Measurements from ENCODE around the gene SAYSD1. TPM values are rescaled to one million over a fixed set of nuclear protein-coding genes. Genes with fewer than 3 reads are reported as not detected.

The SAYSD1 gene
- total RNA-seq, 1 experiment from 2014 or later = 9.4 TPM

- Mint-ChIP-seq H3K27me3 (ENCODE audit: low read depth) (peaks cover 24% of the 10 kb centered on the region), H3K36me3 (ENCODE audit: insufficient read depth in 1 of 3, low read depth in 3 of 3) (peaks cover 0 to 7% (median 3%) of the 10 kb centered on the region in 3 experiments; a peak in 4 of 7 replicates), H3K4me1 (peaks cover 16 to 18% of the 10 kb centered on the region in 2 experiments), H3K4me3 (no peak overlapping the region), H3K27ac (no peak overlapping the region), H3K9me3 (no peaks in the 10 kb centered on the region)
- Histone ChIP-seq H3K27me3 (ENCODE audit: insufficient read depth, low read length) (no peaks in the 10 kb centered on the region), H3K79me1 (ENCODE audit: insufficient read depth, low read depth, low read length, poor library complexity, severe bottlenecking) (no peaks in the 10 kb centered on the region), H3K4me2 (ENCODE audit: insufficient read depth, insufficient read length, low read length) (no peak overlapping the region), H3K23me2 (ENCODE audit: insufficient read length, low read depth, low read length, poor library complexity, severe bottlenecking) (peaks cover 2% of the 10 kb centered on the region), H2BK15ac (ENCODE audit: low read depth, low read length) (no peak overlapping the region), H3K79me2 (ENCODE audit: insufficient read depth, low read length) (no peaks in the 10 kb centered on the region), H2AFZ (ENCODE audit: low read length) (no peak overlapping the region), H3K14ac (ENCODE audit: insufficient read depth, low read length) (no peak overlapping the region), H3K9ac (ENCODE audit: extremely low read depth, insufficient read length, low read length) (no peak overlapping the region), H4K8ac (replicated peaks; ENCODE audit: insufficient read length, low read depth, low read length) (no peak overlapping the region), H2BK5ac (ENCODE audit: insufficient read length, low read length) (no peak overlapping the region), H3K23ac (ENCODE audit: insufficient read length, low read depth, low read length) (no peak overlapping the region), H4K5ac (ENCODE audit: insufficient read length, low read depth, low read length) (no peak overlapping the region), H3K27ac (ENCODE audit: insufficient read length, low read depth, low read length) (no peak overlapping the region), H2BK12ac (ENCODE audit: insufficient read length, low read depth, low read length) (no peak overlapping the region), H3K18ac (ENCODE audit: insufficient read length, low read depth, low read length) (no peak overlapping the region), H4K91ac (ENCODE audit: insufficient read length, low read depth, low read length) (no peak overlapping the region), H3T11ph (ENCODE audit: low read length) (no peak overlapping the region), H3K4me1 (ENCODE audit: insufficient read depth, low read length) (no peaks in the 10 kb centered on the region), H3K9me3 (ENCODE audit: control insufficient read depth, low read depth, low read length) (no peaks in the 10 kb centered on the region), H3K4ac (ENCODE audit: low read depth, low read length) (no peak overlapping the region), H3K56ac (ENCODE audit: insufficient read length, low read depth, low read length) (no peak overlapping the region), H2AK5ac (ENCODE audit: insufficient read length, low read length) (no peak overlapping the region), H2BK20ac (ENCODE audit: low read depth, low read length, poor library complexity, severe bottlenecking) (no peak overlapping the region), H4K20me1 (ENCODE audit: control insufficient read depth, insufficient read depth, insufficient read length) (peaks cover 3% of the 10 kb centered on the region), H2BK120ac (ENCODE audit: low read depth, low read length, poor library complexity, severe bottlenecking) (no peak overlapping the region)
- WGBS (ENCODE audit: extremely low coverage, insufficient read length, low lambda C conversion rate) = no CpG with 5 or more reads among the region's 5 CpGs
- DNase-seq = no peak
- no peak for TF ChIP-seq CTCF (conservative IDR thresholded peaks at IDR 0.05)
These were observed 58.8 kb downstream of the SAYSD1 start for GRCh38 chr6:39056191-39056590.

All from H9 (cell line).